ENCODE measurements around the gene RNF168. TPM values are rescaled to one million over a fixed set of nuclear protein-coding genes. Genes with fewer than 3 reads are reported as not detected.

The RNF168 gene
- total and polyA plus RNA-seq, 12 donors = 6.4 to 32.8 (median 20.4) TPM

DNA sequence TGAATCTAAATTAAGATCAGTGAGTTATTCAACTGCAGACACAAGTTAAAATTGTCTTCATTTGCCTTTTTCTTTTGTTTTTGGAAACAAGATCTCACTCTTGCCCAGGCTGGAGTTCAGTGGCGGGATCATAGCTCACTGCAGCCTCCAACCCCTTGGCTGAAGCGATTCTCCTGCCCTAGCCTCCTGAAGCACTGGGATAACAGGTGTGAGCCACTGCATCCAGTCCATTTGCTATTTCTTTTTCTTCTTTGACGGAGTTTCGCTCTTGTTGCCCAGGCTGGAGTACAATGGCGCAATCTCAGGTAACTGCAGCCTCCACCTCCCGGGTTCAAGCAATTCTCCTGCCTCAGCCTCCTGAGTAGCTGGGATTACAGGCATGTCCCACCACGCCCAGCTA is 10.3 kb downstream of the RNF168 start:
- H3K27me3 ChIP-seq = no peaks in the 10 kb centered on the region
- TF ChIP-seq, protein P1, sequence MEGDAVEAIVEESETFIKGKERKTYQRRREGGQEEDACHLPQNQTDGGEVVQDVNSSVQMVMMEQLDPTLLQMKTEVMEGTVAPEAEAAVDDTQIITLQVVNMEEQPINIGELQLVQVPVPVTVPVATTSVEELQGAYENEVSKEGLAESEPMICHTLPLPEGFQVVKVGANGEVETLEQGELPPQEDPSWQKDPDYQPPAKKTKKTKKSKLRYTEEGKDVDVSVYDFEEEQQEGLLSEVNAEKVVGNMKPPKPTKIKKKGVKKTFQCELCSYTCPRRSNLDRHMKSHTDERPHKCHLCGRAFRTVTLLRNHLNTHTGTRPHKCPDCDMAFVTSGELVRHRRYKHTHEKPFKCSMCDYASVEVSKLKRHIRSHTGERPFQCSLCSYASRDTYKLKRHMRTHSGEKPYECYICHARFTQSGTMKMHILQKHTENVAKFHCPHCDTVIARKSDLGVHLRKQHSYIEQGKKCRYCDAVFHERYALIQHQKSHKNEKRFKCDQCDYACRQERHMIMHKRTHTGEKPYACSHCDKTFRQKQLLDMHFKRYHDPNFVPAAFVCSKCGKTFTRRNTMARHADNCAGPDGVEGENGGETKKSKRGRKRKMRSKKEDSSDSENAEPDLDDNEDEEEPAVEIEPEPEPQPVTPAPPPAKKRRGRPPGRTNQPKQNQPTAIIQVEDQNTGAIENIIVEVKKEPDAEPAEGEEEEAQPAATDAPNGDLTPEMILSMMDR (IDR thresholded peaks at IDR 0.05) = no peak
- H3K36me3 ChIP-seq = peaks cover 0 to 34% (median 0%) of the 10 kb centered on the region in 9 donors
- ATAC-seq (no peak), DNase-seq (no peak)
- intact Hi-C loops (cut with DNase I) = no loop called here
- no peak overlapping the region for H3K27ac ChIP-seq
- H3K9me3 ChIP-seq = no peaks in the 10 kb centered on the region
- peaks cover 0 to 20% (median 6%) of the 10 kb centered on the region in 9 donors for H3K4me1 ChIP-seq
- H3K4me3 ChIP-seq = no peak overlapping the region
- WGBS, 2 donors = 99% methylated on average over 7 of the region's 7 CpGs

DNA sequence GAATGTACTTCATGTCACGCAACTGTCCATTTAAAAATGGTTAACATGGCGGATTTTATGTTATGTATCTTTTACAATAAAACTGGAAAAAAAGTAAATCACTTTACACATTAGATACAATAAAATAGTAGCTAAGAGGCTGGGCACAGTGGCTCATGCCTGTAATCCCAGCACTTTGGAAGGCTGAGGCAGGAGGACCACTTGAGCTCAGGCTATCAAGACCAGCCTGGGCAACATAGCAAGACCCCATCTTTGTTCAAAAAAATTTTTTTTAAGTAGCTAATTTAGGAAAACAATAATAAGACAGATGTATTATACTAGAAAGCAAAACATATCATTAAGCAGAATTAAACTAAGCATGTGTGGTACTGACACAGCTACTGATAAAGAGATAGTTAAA is 11.5 kb downstream of the RNF168 start:
- Histone ChIP-seq H3K4me1 (peaks cover 0 to 15% (median 5%) of the 10 kb centered on the region in 9 donors), H3K36me3 (peaks cover 0 to 43% (median 7%) of the 10 kb centered on the region in 9 donors), H3K27me3 (no peaks in the 10 kb centered on the region), H3K27ac (no peak overlapping the region), H3K9me3 (no peaks in the 10 kb centered on the region), H3K4me3 (no peak overlapping the region)
- ATAC-seq (no peak), DNase-seq (no peak)
- WGBS, 2 donors = 98 to 99% methylated on average over 2 of the region's 2 CpGs
- intact Hi-C loops (cut with DNase I) = no loop called here
- TF ChIP-seq, protein P1 (IDR thresholded peaks at IDR 0.05) = no peak

DNA sequence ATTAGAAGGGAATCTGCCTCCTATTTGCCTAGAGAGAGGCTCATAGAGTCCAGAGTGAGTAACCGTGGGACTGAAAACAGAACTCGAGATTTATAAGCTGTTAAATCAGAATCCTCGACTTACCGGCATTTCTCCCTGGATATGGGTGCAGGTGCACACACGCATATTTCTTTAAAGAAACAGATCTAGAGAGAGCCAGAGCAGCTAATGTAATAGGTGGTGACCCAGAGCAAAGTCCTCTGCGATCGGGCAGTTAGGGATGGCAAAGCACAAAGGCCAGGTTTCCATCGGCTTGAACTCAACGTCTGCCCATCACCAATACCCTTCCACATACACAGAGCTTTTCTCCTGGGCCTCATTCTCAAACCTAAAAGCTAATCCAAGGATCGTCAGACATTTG is 13.8 kb downstream of the RNF168 start:
- H3K27me3 ChIP-seq = no peaks in the 10 kb centered on the region
- DNase-seq (no peak), ATAC-seq (no peak)
- peaks cover 0 to 45% (median 24%) of the 10 kb centered on the region in 9 donors for H3K36me3 ChIP-seq
- H3K27ac ChIP-seq = no peak overlapping the region
- TF ChIP-seq, protein P1 (IDR thresholded peaks at IDR 0.05) = no peak
- no peaks in the 10 kb centered on the region for H3K9me3 ChIP-seq
- peaks cover 0 to 13% (median 5%) of the 10 kb centered on the region in 9 donors for H3K4me1 ChIP-seq
- H3K4me3 ChIP-seq = no peak overlapping the region
- intact Hi-C loops (cut with DNase I) = no loop called here
- WGBS, 2 donors = 86% methylated on average over 10 of the region's 10 CpGs

DNA sequence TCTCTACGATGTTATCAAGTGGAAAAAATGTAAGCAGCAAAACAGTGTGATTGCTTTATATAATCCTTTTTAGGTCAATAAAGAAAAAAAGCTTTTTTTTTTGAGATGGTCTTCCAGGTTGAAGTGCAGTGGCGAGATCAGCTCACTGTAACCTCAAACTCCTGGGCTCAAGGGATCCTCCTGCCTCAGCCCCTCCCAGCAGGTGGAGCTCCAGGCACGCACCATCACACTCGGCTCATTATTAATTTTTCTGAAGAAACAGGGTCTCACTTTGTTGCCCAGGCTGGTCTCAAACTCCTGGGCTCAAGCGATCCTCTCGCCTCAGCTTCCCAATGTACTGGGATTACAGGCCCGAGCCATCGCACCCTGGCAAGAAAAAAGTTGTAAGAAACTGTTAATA is 17.3 kb downstream of the RNF168 start:
- 78 to 83% methylated on average over 8 of the region's 8 CpGs for WGBS, 2 donors
- DNase-seq = no peak
- Histone ChIP-seq H3K36me3 (peaks cover 0 to 73% (median 57%) of the 10 kb centered on the region in 9 donors), H3K4me1 (peaks cover 0 to 11% (median 4%) of the 10 kb centered on the region in 9 donors), H3K27me3 (no peaks in the 10 kb centered on the region), H3K4me3 (no peak overlapping the region), H3K27ac (no peak overlapping the region), H3K9me3 (no peaks in the 10 kb centered on the region)
- no peak for ATAC-seq
- TF ChIP-seq, protein P1 (IDR thresholded peaks at IDR 0.05) = peak in 7 of 9 donors; percentile 40 to 58 (median 49)
- intact Hi-C loops (cut with DNase I) = no loop called here
